ES-I3 (cell line): ENCODE results near the gene RGS9.
"Not testable (repeated sequence)": the region's sequence is repeated elsewhere in the genome, so short reads cannot be mapped to it uniquely, and the experiment has no call there.

Experiments
- H3K36me3 ChIP-seq: 2 replicates; pipeline ENCODE4 v1.6.1; 2013; ENCODE audit warnings: mild to moderate bottlenecking, low read length, control low read depth, moderate library complexity; ENCODE audit not compliant: insufficient read depth
- H3K4me1 ChIP-seq: 2 replicates; pipeline ENCODE4 v1.6.1; 2013; ENCODE audit warnings: mild to moderate bottlenecking, control low read depth, low read length; ENCODE audit not compliant: insufficient read depth
- H3K9ac ChIP-seq: 2 replicates; pipeline ENCODE4 v1.6.1; 2013; ENCODE audit warnings: low read depth, mild to moderate bottlenecking, low read length, moderate library complexity
- H3K9me3 ChIP-seq: 2 replicates; pipeline ENCODE4 v1.6.1; 2013; ENCODE audit warnings: mild to moderate bottlenecking, low read length, moderate library complexity; ENCODE audit not compliant: control insufficient read depth, insufficient read depth

The RGS9 gene

GRCh38 chr17:65191811-65192740 lies 54.9 kb downstream of the RGS9 start:
- Histone ChIP-seq H3K9me3 (0 out of 2 replicates have a peak, but pooled peaks cover 3% of the 10 kb centered on the region), H3K9ac (no peak overlapping the region), H3K4me1 (peaks cover 13% of the 10 kb centered on the region), H3K36me3 (no peaks in the 10 kb centered on the region)

DNA sequence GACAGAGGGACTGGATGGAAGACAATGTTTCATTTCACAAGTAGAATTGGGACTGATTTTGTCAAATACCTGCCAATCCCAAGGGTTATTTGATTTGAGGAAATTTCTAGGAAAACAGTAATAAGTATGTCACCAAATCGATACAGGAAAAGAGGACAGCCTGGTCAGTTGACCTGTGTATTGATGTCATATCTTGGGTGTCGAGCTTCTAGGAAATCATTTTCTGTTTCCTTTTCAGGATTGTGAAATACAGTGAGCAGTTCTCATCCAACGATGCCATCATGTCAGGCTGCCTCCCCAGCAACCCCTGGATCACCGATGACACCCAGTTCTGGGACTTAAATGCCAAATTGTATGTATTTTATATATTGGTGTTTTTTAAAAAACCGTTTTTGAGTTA lies 56.1 kb downstream of the RGS9 start:
- no peaks in the 10 kb centered on the region for H3K36me3 ChIP-seq
- H3K9ac ChIP-seq, result no peak overlapping the region
- peaks cover 13% of the 10 kb centered on the region for H3K4me1 ChIP-seq
- H3K9me3 ChIP-seq, result 0 out of 2 replicates have a peak, but pooled peaks cover under 1% of the 10 kb centered on the region

DNA sequence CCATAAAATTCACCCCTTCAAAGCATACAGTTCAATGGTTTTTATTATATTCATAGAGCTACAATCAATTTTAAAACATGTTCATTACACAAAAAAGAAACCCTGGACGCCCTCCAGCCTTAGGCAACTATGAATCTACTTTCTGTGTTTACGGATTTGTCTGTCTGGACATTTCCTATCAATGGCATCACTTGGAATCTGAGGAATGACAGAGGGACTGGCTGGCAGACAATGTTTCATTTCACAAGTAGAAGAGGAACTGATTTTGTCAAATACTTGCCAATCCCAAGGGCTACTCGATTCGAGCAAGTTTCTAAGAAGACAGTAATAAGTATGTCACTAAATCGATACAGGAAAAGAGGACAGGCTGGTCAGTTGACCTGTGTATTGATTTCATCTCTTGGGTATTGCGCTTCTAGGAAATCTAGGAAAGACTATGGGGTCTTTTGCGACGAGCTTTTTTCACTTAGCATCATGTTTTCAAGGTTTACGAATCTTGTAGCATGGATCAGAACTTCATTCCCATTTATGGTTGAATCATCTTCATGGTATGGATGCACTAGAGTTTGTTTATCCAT lies 56.6 kb downstream of the RGS9 start:
- Histone ChIP-seq H3K36me3 (no peaks in the 10 kb centered on the region), H3K9me3 (no peaks in the 10 kb centered on the region), H3K9ac (no peak overlapping the region), H3K4me1 (peaks cover 13% of the 10 kb centered on the region)

- H3K9ac ChIP-seq, result no peak overlapping the region
- H3K9me3 ChIP-seq, result no peaks in the 10 kb centered on the region
- H3K36me3 ChIP-seq, result no peaks in the 10 kb centered on the region
- H3K4me1 ChIP-seq, result peaks cover 13% of the 10 kb centered on the region
Measured at GRCh38 chr17:65194670-65195334, 57.6 kb downstream of the RGS9 start.

- Histone ChIP-seq H3K9me3 (no peaks in the 10 kb centered on the region), H3K4me1 (peaks cover 13% of the 10 kb centered on the region), H3K9ac (no peak overlapping the region), H3K36me3 (no peaks in the 10 kb centered on the region)
Measured at GRCh38 chr17:65195716-65196115, 58.5 kb downstream of the RGS9 start.

GRCh38 chr17:65196617-65197016 lies 59.4 kb downstream of the RGS9 start:
- Histone ChIP-seq H3K9me3 (no peaks in the 10 kb centered on the region), H3K4me1 (peaks cover 11% of the 10 kb centered on the region), H3K9ac (no peak overlapping the region), H3K36me3 (no peaks in the 10 kb centered on the region)

GRCh38 chr17:65197201-65197600 lies 60.0 kb downstream of the RGS9 start:
- Histone ChIP-seq H3K9ac (no peak overlapping the region), H3K36me3 (no peaks in the 10 kb centered on the region), H3K4me1 (peaks cover 5% of the 10 kb centered on the region), H3K9me3 (no peaks in the 10 kb centered on the region)

DNA sequence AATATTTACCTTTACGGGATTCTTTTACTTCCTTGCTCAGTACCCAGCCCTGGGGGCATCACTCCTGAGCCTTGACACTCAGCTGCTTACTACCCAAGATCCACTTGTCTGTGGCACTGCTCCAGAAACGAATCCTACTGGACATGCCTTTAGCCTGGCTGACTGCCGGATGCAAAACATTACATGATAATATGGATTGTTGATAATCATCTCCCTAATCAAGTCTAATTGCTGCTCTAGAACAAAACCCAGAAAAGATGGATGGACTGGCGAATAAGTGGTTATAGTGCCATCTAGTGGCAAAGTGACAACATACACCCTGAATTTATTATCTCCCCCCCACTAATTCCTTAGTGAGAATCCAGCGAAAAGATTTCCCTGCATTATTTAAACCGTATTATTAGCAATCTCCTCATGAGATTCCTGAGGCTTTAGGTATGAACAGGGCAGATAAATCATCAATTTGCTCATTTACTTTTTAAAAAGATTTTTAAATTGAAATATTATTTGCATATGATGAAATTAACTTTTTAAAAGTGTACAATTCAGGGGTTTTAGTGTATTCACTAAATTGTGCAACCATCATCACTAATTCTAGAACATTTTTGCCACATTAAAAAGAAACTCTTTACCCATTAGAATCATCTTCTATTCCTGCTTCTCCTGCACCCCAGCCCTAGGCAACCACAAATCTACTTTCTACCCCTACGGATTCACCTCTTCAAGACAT lies 61.6 kb downstream of the RGS9 start:
- Histone ChIP-seq H3K4me1 (peaks cover 3% of the 10 kb centered on the region; the same call in 1 of the 2 replicates), H3K36me3 (no peaks in the 10 kb centered on the region), H3K9me3 (no peaks in the 10 kb centered on the region), H3K9ac (no peak overlapping the region)

DNA sequence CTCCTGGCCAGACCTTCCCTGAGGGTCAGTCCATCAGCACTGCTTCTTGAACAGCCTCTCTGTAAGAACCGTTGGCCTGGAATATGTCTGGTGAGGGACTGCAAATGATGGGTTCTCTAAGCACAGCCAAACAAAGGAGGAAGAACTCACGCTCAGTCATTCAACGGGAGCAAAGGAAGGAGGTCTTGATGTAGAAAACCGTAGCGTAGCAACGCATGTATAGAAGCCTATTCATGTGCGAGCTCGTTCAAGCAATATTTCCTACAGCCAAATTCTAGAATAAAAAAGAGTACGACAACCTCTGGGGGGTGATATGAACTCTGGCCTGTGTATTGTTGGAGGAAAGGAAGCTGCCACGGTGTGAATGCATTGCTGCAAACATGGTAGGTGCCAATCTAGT lies 64.2 kb downstream of the RGS9 start:
- Histone ChIP-seq H3K9me3 (no peaks in the 10 kb centered on the region), H3K36me3 (no peaks in the 10 kb centered on the region), H3K4me1 (no peaks in the 10 kb centered on the region), H3K9ac (no peak overlapping the region)

GRCh38 chr17:65202844-65203571 lies 65.8 kb downstream of the RGS9 start:
- Histone ChIP-seq H3K4me1 (no peaks in the 10 kb centered on the region), H3K9me3 (no peaks in the 10 kb centered on the region), H3K9ac (no peak overlapping the region), H3K36me3 (no peaks in the 10 kb centered on the region)

DNA sequence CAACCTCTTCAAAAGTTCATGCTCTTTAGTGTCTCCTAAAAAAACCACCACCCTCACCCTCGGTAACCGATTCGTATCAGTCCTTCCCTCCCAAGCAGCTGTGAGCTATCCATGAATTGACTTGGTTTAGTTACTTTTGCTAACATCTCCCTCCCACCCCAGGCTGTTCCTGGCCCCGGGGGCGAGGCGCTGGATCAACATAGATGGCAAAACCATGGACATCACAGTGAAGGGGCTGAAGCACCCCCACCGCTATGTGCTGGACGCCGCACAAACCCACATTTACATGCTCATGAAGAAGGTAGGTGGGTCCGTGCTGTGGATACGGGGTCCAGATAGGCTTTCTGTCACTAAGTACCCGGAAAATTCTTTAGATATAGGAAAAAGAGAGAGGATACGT lies 66.8 kb downstream of the RGS9 start:
- Histone ChIP-seq H3K4me1 (no peaks in the 10 kb centered on the region), H3K9ac (no peak overlapping the region), H3K9me3 (no peaks in the 10 kb centered on the region), H3K36me3 (no peaks in the 10 kb centered on the region)

GRCh38 chr17:65205655-65206054 lies 68.5 kb downstream of the RGS9 start:
- Histone ChIP-seq H3K36me3 (no peaks in the 10 kb centered on the region), H3K9ac (no peak overlapping the region), H3K4me1 (no peaks in the 10 kb centered on the region), H3K9me3 (no peaks in the 10 kb centered on the region)

DNA sequence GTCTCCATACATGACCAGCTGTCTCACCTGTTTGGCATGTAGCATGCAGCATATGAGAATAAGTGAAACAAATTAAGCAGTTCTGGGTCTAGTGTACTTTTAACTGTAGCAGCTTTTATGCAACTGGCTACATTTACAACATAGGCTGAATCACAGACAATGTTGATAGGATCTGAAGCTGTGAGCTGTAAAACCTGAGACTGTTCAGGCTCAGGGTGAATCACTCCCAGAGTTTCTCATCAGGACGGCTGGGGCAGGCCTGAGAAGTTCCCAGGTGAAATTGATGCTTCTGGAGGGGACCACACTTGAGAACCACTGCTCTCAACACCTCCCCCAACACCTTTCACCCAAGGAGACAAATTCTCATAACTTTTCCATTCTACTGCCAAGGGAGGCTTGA lies 70.3 kb downstream of the RGS9 start:
- H3K4me1 ChIP-seq, H3K9ac ChIP-seq, H3K9me3 ChIP-seq, H3K36me3 ChIP-seq: not testable (repeated sequence)

DNA sequence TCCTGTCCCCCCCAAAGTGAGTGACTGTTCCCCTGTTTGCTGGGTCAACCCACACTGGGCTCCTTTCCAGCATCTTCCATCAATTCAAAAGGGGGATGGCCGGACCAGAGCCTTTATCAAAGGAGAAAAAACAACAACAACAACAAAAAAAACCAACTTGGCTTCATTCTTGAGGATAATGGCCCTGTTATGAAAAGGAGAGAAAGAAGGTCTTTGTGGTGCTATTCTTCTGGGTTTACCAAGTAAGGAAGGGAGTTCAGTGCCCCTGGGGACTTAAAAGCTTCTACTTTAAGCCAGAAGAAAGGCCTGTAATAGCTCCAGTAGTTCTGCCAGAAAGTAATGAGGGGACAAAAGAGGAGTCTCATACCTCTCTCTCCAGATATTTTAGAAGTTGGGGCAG lies 71.5 kb downstream of the RGS9 start:
- Histone ChIP-seq H3K9me3 (no peaks in the 10 kb centered on the region), H3K36me3 (no peaks in the 10 kb centered on the region), H3K9ac (no peak overlapping the region), H3K4me1 (no peaks in the 10 kb centered on the region)
